ENCODE data around the gene CD2BP2. TPM values are rescaled to one million over a fixed set of nuclear protein-coding genes. Genes with fewer than 3 reads are reported as not detected.
A peak's percentile ranks its signal among the peaks of the same experiment; 100 is the strongest.

Gene CD2BP2
- total and polyA plus RNA-seq, 9 of the 15 experiments (the other 6 are each of a cell fraction or from before 2014, with no cell fraction given), result 3.9 to 51.1 (median 32.8) TPM

DNA sequence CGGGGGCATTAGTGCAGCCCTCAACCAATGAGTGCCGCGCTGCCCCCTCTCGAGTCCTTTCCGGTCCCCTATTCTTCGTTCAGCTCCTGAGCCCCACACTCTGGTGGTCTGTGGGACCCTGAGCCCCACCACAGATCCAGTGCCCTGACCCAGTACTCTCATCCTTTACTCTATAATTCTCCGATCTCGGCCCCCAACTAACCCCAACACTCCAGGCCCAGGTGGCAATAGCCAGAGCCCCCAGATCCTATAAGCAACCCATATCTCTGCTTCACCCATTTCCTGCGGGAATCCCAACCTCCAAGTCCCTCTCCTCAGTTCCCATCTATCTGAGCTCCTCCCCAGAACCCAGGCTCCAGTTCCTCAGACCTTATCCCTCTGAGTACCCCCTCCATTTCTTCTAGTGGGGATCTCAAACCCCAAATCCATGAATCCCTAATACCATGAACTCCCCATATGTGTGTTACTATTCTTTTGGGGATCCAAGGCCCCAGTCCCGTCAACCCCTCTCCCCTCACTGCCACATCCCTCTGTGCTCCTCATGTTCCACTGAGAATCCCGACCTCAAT, 16.2 kb upstream of the CD2BP2 start (continued):
- TF ChIP-seq, protein P1, sequence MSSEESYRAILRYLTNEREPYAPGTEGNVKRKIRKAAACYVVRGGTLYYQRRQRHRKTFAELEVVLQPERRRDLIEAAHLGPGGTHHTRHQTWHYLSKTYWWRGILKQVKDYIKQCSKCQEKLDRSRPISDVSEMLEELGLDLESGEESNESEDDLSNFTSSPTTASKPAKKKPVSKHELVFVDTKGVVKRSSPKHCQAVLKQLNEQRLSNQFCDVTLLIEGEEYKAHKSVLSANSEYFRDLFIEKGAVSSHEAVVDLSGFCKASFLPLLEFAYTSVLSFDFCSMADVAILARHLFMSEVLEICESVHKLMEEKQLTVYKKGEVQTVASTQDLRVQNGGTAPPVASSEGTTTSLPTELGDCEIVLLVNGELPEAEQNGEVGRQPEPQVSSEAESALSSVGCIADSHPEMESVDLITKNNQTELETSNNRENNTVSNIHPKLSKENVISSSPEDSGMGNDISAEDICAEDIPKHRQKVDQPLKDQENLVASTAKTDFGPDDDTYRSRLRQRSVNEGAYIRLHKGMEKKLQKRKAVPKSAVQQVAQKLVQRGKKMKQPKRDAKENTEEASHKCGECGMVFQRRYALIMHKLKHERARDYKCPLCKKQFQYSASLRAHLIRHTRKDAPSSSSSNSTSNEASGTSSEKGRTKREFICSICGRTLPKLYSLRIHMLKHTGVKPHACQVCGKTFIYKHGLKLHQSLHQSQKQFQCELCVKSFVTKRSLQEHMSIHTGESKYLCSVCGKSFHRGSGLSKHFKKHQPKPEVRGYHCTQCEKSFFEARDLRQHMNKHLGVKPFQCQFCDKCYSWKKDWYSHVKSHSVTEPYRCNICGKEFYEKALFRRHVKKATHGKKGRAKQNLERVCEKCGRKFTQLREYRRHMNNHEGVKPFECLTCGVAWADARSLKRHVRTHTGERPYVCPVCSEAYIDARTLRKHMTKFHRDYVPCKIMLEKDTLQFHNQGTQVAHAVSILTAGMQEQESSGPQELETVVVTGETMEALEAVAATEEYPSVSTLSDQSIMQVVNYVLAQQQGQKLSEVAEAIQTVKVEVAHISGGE (CRISPR knock-in tag; IDR thresholded peaks at IDR 0.05), result no peak
- no peak for TF ChIP-seq BCL6 (CRISPR knock-in tag; IDR thresholded peaks at IDR 0.05)
- TF ChIP-seq ZNF589 (CRISPR knock-in tag; IDR thresholded peaks at IDR 0.05; ENCODE audit: low read depth), result no peak
- no peak for TF ChIP-seq ZNF75A (CRISPR knock-in tag; IDR thresholded peaks at IDR 0.05)
- no peak for TF ChIP-seq KHSRP (IDR thresholded peaks at IDR 0.05)
- TF ChIP-seq PCBP1 (IDR thresholded peaks at IDR 0.05; ENCODE audit: low read depth, low read length, poor library complexity, severe bottlenecking), result no peak
- TF ChIP-seq HMG20B (CRISPR knock-in tag; IDR thresholded peaks at IDR 0.05), result no peak
- no peak for TF ChIP-seq KLF6 (CRISPR knock-in tag; IDR thresholded peaks at IDR 0.05; ENCODE audit: borderline replicate concordance)
- TF ChIP-seq, protein P2, sequence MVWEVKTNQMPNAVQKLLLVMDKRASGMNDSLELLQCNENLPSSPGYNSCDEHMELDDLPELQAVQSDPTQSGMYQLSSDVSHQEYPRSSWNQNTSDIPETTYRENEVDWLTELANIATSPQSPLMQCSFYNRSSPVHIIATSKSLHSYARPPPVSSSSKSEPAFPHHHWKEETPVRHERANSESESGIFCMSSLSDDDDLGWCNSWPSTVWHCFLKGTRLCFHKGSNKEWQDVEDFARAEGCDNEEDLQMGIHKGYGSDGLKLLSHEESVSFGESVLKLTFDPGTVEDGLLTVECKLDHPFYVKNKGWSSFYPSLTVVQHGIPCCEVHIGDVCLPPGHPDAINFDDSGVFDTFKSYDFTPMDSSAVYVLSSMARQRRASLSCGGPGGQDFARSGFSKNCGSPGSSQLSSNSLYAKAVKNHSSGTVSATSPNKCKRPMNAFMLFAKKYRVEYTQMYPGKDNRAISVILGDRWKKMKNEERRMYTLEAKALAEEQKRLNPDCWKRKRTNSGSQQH (CRISPR knock-in tag; IDR thresholded peaks at IDR 0.05), result no peak
- TF ChIP-seq HSF4 (CRISPR knock-in tag; IDR thresholded peaks at IDR 0.05; ENCODE audit: borderline replicate concordance), result no peak
- TF ChIP-seq CBFA2T2 (conservative IDR thresholded peaks at IDR 0.05), result no peak
- no peak for TF ChIP-seq SREBF2 (CRISPR knock-in tag; IDR thresholded peaks at IDR 0.05)
- TF ChIP-seq, protein P3, sequence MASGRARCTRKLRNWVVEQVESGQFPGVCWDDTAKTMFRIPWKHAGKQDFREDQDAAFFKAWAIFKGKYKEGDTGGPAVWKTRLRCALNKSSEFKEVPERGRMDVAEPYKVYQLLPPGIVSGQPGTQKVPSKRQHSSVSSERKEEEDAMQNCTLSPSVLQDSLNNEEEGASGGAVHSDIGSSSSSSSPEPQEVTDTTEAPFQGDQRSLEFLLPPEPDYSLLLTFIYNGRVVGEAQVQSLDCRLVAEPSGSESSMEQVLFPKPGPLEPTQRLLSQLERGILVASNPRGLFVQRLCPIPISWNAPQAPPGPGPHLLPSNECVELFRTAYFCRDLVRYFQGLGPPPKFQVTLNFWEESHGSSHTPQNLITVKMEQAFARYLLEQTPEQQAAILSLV (tag; IDR thresholded peaks at IDR 0.05), result no peak
- TF ChIP-seq, protein P4, sequence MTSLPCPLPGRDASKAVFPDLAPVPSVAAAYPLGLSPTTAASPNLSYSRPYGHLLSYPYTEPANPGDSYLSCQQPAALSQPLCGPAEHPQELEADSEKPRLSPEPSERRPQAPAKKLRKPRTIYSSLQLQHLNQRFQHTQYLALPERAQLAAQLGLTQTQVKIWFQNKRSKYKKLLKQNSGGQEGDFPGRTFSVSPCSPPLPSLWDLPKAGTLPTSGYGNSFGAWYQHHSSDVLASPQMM (CRISPR knock-in tag; IDR thresholded peaks at IDR 0.05), result no peak
- TF ChIP-seq ADNP (tag; IDR thresholded peaks at IDR 0.05), result no peak
- no peak for TF ChIP-seq ZKSCAN3 (CRISPR knock-in tag; IDR thresholded peaks at IDR 0.05)
- TF ChIP-seq ZC3H4 (CRISPR knock-in tag; IDR thresholded peaks at IDR 0.05; ENCODE audit: borderline replicate concordance), result no peak
- TF ChIP-seq HDAC2 (IDR thresholded peaks at IDR 0.05), result no peak
- no peak for TF ChIP-seq DMBX1 (CRISPR knock-in tag; IDR thresholded peaks at IDR 0.05; ENCODE audit: borderline replicate concordance)
- no peak for TF ChIP-seq ZSCAN29 (IDR thresholded peaks at IDR 0.05)
- TF ChIP-seq SRF (CRISPR knock-in tag; IDR thresholded peaks at IDR 0.05), result no peak
- 0 out of 2 replicates have a peak, but pooled peaks have one; percentile 46 for TF ChIP-seq DPF2 (IDR thresholded peaks at IDR 0.05)
- no peak for TF ChIP-seq ZNF780A (CRISPR knock-in tag; IDR thresholded peaks at IDR 0.05)
- no peak for TF ChIP-seq TEAD1 (CRISPR knock-in tag; IDR thresholded peaks at IDR 0.05)
- no peak for TF ChIP-seq ARID2 (IDR thresholded peaks at IDR 0.05)
- TF ChIP-seq ZNF12 (CRISPR knock-in tag; IDR thresholded peaks at IDR 0.05), result no peak
